Left lung (tissue), 10 donors: ENCODE results near the gene TTC39A. TPM values are rescaled to one million over a fixed set of nuclear protein-coding genes. Genes with fewer than 3 reads are reported as not detected.

Experiments
- ATAC-seq: fragments of 200-7000 bp; cut with Tn5 transposase; one replicate; pipeline ENCODE4 v1.9.1; 2020; ENCODE audit warnings: moderate library complexity
- DNase-seq, 4 donors: peaks; one replicate each; pipeline ENCODE4 v3.0.0-alpha.2; 2013 to 2020
- H3K27ac ChIP-seq, 2 donors: fragments of 200-600 bp; sonication (generic) in 1 of 2; one replicate each; pipeline versions ENCODE4 v1.5.0 to v1.8.0; 2020 to 2021
- H3K27me3 ChIP-seq, 2 donors: fragments of 200-600 bp; sonication (generic) in 1 of 2; one replicate each; pipeline versions ENCODE4 v1.5.0 to v1.8.0; 2020 to 2021
- H3K36me3 ChIP-seq, 2 donors: fragments of 200-600 bp; sonication (generic) in 1 of 2; one replicate each; pipeline versions ENCODE4 v1.5.0 to v1.8.0; 2020 to 2021
- H3K4me1 ChIP-seq, 2 donors: fragments of 200-600 bp; one replicate each; pipeline ENCODE4 v1.8.0; 2021
- H3K4me3 ChIP-seq, 2 donors: fragments of 200-600 bp; sonication (generic) in 1 of 2; one replicate each; pipeline versions ENCODE4 v1.5.0 to v1.8.0; 2020 to 2021; ENCODE audit warnings: mild to moderate bottlenecking in 1 of 2
- H3K9me3 ChIP-seq, 2 donors: fragments of 200-600 bp; sonication (generic) in 1 of 2; one replicate each; pipeline versions ENCODE4 v1.5.0 to v1.8.0; 2020 to 2021
- intact Hi-C, 2 donors: fragments of 100-400 bp; cut with DNase I; formaldehyde crosslinking; loops; one replicate each; pipeline versions ENCODE4 v1.11.2 to v1.14.2; 2022
- polyA plus RNA-seq, 6 donors: library from polyadenylated mRNA; unstranded; fragments of 120-200 nt; gene quantifications; one replicate each; pipeline ENCODE4 v1.2.1, GENCODE V29; 2013; ENCODE audit not compliant: insufficient read length in 6 of 6
- total RNA-seq, 2 donors: library from RNA; stranded (reverse); fragmentation: NEBNext Ultra II Directional; extraction: Animal tissue kit (Norgen Biotek cat#: 25700); gene quantifications; one replicate each; pipeline ENCODE4 v1.2.1, GENCODE V29; 2021
- TF ChIP-seq, protein P1 (sequence below), 2 donors: fragments of 200-600 bp; sonication (generic) in 1 of 2; IDR thresholded peaks; one replicate each; pipeline versions ENCODE4 v1.5.0 to v1.8.0; 2021; ENCODE audit warnings: antibody characterized with exemption in 2 of 2
- donor health status: DM: no; HTN: yes; CAD: no.
- donor health status: DM: no; HTN: no; CAD: no.

TTC39A gene
- total and polyA plus RNA-seq, 8 donors, result 8.0 to 44.6 (median 10.9) TPM

- Histone ChIP-seq H3K4me3 (no peak overlapping the region), H3K9me3 (no peaks in the 10 kb centered on the region), H3K4me1 (peaks cover 14 to 22% of the 10 kb centered on the region in 2 donors), H3K27me3 (no peaks in the 10 kb centered on the region), H3K27ac (no peak overlapping the region), H3K36me3 (no peaks in the 10 kb centered on the region)
- TF ChIP-seq, protein P1, sequence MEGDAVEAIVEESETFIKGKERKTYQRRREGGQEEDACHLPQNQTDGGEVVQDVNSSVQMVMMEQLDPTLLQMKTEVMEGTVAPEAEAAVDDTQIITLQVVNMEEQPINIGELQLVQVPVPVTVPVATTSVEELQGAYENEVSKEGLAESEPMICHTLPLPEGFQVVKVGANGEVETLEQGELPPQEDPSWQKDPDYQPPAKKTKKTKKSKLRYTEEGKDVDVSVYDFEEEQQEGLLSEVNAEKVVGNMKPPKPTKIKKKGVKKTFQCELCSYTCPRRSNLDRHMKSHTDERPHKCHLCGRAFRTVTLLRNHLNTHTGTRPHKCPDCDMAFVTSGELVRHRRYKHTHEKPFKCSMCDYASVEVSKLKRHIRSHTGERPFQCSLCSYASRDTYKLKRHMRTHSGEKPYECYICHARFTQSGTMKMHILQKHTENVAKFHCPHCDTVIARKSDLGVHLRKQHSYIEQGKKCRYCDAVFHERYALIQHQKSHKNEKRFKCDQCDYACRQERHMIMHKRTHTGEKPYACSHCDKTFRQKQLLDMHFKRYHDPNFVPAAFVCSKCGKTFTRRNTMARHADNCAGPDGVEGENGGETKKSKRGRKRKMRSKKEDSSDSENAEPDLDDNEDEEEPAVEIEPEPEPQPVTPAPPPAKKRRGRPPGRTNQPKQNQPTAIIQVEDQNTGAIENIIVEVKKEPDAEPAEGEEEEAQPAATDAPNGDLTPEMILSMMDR (IDR thresholded peaks at IDR 0.05), result no peak
- DNase-seq (peak in 1 of 4 donors; percentile 47), ATAC-seq (no peak)
- intact Hi-C loops, result no loop called here
Measured at GRCh38 chr1:51316113-51316845, 14.1 kb downstream of the TTC39A start.

DNA sequence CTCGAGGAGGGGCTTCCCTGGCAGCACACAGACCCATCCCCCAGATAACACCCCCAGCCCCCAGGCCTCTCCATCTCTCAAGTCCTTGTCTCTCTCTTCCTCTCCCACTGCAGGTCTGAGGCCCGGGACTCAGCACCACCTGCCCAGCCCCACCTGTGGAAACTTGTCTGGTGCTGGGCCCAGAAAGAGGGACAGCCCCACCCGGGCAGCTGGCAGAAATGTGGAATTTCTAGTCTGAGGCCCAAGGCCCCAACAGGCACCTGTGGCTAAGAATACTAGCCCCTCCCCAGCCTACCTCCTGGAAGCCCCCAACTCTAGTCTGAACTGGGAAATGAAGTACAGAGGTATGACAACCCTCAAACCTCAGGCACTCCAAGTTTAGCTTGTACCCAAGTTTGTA lies 15.4 kb downstream of the TTC39A start:
- intact Hi-C loops, result no loop called here
- Histone ChIP-seq H3K36me3 (no peaks in the 10 kb centered on the region), H3K9me3 (no peaks in the 10 kb centered on the region), H3K4me3 (no peak overlapping the region), H3K27ac (peak overlapping the region; percentile 48 to 65), H3K27me3 (no peaks in the 10 kb centered on the region), H3K4me1 (peaks cover 14 to 22% of the 10 kb centered on the region in 2 donors)
- peak in 2 of 4 donors; percentile 56 to 60 for DNase-seq
- TF ChIP-seq, protein P1 (IDR thresholded peaks at IDR 0.05), result no peak
- peak; percentile 65 for ATAC-seq

- peak in 2 of 4 donors; percentile 55 to 68 for DNase-seq
- H3K27ac ChIP-seq, result peak overlapping the region; percentile 48 to 65
- peaks cover 14 to 22% of the 10 kb centered on the region in 2 donors for H3K4me1 ChIP-seq
- intact Hi-C loops, result no loop called here
- peak; percentile 77 for ATAC-seq
- H3K36me3 ChIP-seq, result no peaks in the 10 kb centered on the region
- H3K27me3 ChIP-seq, result no peaks in the 10 kb centered on the region
- TF ChIP-seq, protein P1 (IDR thresholded peaks at IDR 0.05), result no peak
- no peaks in the 10 kb centered on the region for H3K9me3 ChIP-seq
- no peak overlapping the region for H3K4me3 ChIP-seq
Measured at GRCh38 chr1:51313961-51314777, 16.2 kb downstream of the TTC39A start.

DNA sequence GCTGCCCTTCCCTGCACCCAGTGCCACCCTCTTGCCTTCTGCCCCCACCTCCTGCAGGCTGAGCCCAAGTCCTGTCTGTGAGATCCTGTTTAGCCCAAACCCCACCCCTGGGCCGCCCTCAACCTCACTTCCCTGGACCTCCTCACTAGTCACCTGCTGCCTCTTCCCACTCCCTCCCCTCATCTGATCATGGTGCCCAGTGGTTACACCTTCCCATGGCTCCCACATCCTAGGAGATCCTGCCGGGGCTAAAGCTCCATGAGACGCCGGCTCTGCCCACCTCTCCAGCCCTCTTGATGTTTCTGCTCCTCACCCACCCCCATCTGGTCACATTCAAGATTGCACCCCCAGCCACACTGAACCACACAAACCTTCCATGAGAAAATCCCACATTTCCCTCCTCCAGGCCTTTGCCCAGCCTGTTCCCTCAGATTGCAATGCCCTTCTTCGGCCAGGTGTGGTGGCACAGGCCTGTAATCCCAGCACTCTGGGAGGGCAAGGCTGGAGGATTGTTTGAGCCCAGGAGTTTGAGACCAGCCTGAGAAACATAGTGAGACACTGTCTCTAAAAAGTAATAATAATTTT lies 17.0 kb downstream of the TTC39A start:
- no peaks in the 10 kb centered on the region for H3K27me3 ChIP-seq
- no peaks in the 10 kb centered on the region for H3K9me3 ChIP-seq
- intact Hi-C loops, result no loop called here
- no peak overlapping the region for H3K4me3 ChIP-seq
- ATAC-seq (peak; percentile 9), DNase-seq (no peak)
- TF ChIP-seq, protein P1 (IDR thresholded peaks at IDR 0.05), result peak in 1 of 2 donors; percentile 6
- peaks cover 14 to 22% of the 10 kb centered on the region in 2 donors for H3K4me1 ChIP-seq
- no peaks in the 10 kb centered on the region for H3K36me3 ChIP-seq
- H3K27ac ChIP-seq, result peak overlapping the region; percentile 48 to 65

DNA sequence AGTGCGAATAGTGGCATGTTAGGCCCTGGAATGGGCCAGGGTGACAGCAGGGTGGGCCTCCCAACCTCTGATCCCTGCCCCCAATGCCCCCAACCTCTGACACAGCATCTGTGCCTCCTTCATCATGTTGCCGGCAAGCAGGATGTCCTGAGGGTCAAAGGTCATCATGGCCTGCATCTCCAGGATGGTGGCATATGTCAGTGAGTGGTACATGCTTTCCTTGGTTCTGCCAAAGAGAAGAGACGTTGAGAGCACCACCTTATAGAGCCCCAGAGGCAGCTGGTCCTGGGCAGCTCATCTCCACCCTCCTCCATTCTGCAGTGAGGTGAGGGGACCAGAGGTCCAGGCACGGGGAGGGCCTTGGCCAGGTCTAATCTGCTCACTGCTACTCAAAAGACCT lies 17.6 kb downstream of the TTC39A start:
- Histone ChIP-seq H3K9me3 (no peaks in the 10 kb centered on the region), H3K4me3 (no peak overlapping the region), H3K36me3 (no peaks in the 10 kb centered on the region), H3K4me1 (peaks cover 14 to 22% of the 10 kb centered on the region in 2 donors), H3K27me3 (no peaks in the 10 kb centered on the region), H3K27ac (peak overlapping the region in 1 of 2 donors; percentile 48)
- DNase-seq (no peak), ATAC-seq (no peak)
- TF ChIP-seq, protein P1 (IDR thresholded peaks at IDR 0.05), result no peak
- intact Hi-C loops, result no loop called here
